GM13976 (cell line): Measurements from ENCODE around the gene DISC1.

Experiments
- DNase-seq: peaks from one replicate; pipeline ENCODE4 v3.0.0; 2012; ENCODE audit warnings: low spot score
- in situ Hi-C: fragments of 300-500 bp; cut with MboI; formaldehyde crosslinking; loops from one replicate; pipeline ENCODE4 v1.12.0; 2022; ENCODE audit warnings: low sequenced_read_pairs, mixed read lengths, inconsistent platforms; ENCODE audit not compliant: unreplicated experiment
- TF ChIP-seq, protein P1 (sequence below): IDR thresholded peaks from 2 replicates; pipeline ENCODE4 v1.5.1; 2012; ENCODE audit warnings: borderline replicate concordance, mild to moderate bottlenecking; ENCODE audit not compliant: insufficient read depth; ENCODE audit errors: extremely low read depth, missing control alignments, control extremely low read depth

DISC1 gene

GRCh38 chr1:231985296-231986023 lies 358.9 kb downstream of the DISC1 start:
- TF ChIP-seq, protein P1, sequence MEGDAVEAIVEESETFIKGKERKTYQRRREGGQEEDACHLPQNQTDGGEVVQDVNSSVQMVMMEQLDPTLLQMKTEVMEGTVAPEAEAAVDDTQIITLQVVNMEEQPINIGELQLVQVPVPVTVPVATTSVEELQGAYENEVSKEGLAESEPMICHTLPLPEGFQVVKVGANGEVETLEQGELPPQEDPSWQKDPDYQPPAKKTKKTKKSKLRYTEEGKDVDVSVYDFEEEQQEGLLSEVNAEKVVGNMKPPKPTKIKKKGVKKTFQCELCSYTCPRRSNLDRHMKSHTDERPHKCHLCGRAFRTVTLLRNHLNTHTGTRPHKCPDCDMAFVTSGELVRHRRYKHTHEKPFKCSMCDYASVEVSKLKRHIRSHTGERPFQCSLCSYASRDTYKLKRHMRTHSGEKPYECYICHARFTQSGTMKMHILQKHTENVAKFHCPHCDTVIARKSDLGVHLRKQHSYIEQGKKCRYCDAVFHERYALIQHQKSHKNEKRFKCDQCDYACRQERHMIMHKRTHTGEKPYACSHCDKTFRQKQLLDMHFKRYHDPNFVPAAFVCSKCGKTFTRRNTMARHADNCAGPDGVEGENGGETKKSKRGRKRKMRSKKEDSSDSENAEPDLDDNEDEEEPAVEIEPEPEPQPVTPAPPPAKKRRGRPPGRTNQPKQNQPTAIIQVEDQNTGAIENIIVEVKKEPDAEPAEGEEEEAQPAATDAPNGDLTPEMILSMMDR: no peak
- in situ Hi-C loops: no loop called here
- no peak for DNase-seq

DNA sequence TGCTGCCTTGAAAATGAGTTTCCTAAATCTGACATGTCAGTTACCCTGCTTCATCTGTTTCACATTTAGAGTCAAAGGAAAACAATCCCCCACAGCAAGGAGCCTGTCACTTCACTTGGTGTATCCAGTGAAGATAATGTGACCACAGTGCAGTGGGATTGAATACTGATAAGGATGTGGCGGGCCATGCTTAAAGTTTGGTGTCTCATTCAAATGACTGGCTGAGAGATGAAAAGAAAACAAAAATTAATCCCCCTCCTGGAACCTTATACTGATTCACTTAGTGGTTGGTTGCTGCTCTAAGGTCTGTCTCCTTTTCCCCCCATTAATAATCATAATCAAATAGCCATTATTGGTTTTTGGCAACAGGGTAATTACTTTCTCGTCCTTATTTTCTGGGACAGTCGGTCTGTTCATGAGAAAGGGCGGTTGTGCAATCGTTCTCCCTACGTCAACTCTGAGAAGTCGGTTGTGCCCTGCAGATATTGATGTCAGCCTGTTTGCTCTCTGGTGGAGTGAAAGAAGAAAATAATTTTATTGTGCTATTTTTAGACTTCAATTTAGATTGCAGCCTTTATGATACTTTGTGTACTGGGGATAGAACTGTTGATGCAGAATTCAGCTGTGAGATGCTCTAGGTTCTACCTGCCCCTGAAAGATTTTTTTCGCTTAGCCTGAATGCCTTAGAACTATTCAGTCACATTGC lies 360.2 kb downstream of the DISC1 start:
- in situ Hi-C loops: no loop called here
- TF ChIP-seq, protein P1: no peak
- DNase-seq: no peak

GRCh38 chr1:231990388-231990787 lies 363.8 kb downstream of the DISC1 start:
- in situ Hi-C loops: no loop called here
- TF ChIP-seq, protein P1: no peak
- DNase-seq: no peak

DNA sequence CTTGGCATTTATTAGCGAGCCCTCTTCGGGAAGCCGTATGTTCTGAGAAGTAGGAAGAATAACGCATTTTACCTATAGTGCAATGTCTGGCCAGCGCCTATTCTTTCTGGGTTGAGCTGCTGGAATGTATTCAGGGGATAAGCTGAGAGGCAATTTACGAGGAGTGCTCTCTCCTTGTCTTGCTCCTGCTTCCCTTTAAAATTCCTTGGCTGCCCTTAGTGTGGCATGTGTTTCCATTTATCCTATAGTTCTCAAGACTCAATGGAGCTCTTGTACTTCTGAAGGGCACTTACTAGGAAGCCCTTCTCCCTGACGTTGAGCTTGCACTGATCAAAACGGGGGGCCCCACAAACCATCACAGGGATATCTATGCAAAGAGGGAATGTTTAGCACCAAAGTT lies 364.6 kb downstream of the DISC1 start:
- in situ Hi-C loops: no loop called here
- TF ChIP-seq, protein P1: no peak
- DNase-seq: no peak

DNA sequence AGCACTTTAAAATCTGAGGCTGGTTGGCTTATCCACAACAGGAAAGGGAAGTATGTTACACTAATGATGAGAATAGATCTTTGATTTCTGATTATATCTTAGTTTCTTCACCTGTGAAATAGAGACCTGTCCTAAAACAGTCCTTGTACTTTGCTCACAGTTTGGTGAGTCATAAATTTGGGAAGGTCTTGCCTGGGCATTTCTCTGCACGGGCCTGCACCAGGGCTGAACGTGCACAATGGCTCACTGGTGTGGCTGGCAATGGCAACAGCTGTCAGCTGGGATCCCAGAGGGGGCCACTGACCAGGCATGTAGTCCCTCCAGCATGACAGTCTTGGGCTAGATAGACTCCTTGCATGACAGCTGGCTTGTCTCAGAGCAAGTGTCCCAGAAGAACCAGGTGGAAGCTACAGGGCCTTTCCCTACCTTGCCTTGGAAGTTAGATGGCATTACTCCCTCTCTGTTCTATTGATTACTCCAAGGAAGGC lies 367.4 kb downstream of the DISC1 start:
- no peak for DNase-seq
- in situ Hi-C loops: no loop called here
- TF ChIP-seq, protein P1: no peak

- DNase-seq: no peak
- TF ChIP-seq, protein P1: no peak
- in situ Hi-C loops: no loop called here
Measured at GRCh38 chr1:231998791-231999190, 372.2 kb downstream of the DISC1 start.

- DNase-seq: no peak
- in situ Hi-C loops: no loop called here
- TF ChIP-seq, protein P1: no peak
Measured at GRCh38 chr1:232005300-232005699, 378.7 kb downstream of the DISC1 start.
